Transverse colon (tissue), 4 donors: ENCODE results near the gene TDO2.

Source experiments
- CTCF ChIP-seq, 5 experiments: fragments of 200-600 bp in 3 of 5; fragments of 450-650 bp in 2 of 5; sonication (generic) in 3 of 5; IDR thresholded peaks; 1 replicate in 2 of 5; 2 replicates in 3 of 5; pipeline ENCODE4 v1.5.1; 2016 to 2017; ENCODE audit warnings: antibody characterized with exemption in 5 of 5, inconsistent platforms in 3 of 5, mild to moderate bottlenecking in 2 of 5, moderate library complexity in 1 of 5
- EP300 ChIP-seq: sonication (generic); formaldehyde crosslinking; IDR thresholded peaks from one replicate; pipeline ENCODE4 v1.6.1; 2017; ENCODE audit warnings: antibody characterized with exemption, low read depth
- POLR2A ChIP-seq: fragments of 450-650 bp; IDR thresholded peaks from one replicate; pipeline ENCODE4 v1.6.1; 2016; ENCODE audit warnings: antibody characterized with exemption, mild to moderate bottlenecking, moderate library complexity
- POLR2AphosphoS5 ChIP-seq, 3 donors: sonication (generic); formaldehyde crosslinking; IDR thresholded peaks; one replicate each; pipeline ENCODE4 v1.6.1; 2016; ENCODE audit warnings: antibody characterized with exemption in 3 of 3

DNA sequence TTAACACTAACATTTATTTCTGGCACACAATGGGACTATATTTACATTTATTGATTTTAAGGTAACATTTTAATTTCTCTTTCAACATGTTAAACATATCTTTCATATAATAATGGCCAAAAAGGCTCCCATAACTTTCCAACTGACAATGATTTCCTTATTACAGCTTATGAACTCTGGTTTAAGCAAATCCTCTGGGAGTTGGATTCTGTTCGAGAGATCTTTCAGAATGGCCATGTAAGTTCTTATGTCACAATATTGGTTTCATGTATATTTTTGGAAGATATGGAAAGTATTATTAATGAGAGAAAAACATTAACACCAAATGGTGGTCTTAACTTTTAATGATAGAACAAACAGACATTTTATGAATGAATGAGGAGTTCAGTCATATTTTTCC, 4.1 kb downstream of the TDO2 start:
- TF ChIP-seq POLR2A: no peak
- no peak for TF ChIP-seq CTCF (IDR thresholded peaks at IDR 0.05)
- no peak for TF ChIP-seq POLR2AphosphoS5 (IDR thresholded peaks at IDR 0.05)
- no peak for TF ChIP-seq EP300
